A673 (cell line): ENCODE measurements around the gene SLC8A2. TPM values are rescaled to one million over a fixed set of nuclear protein-coding genes. Genes with fewer than 3 reads are reported as not detected.

Experiments
- BruUV-seq: library from RNA; stranded (reverse); fragments of 400-500 nt; replicated peaks from 2 replicates; lab custom pipeline; 2021; lab: Mats Ljungman, UMichigan
- CTCF ChIA-PET: fragments of 300-600 bp; sonication (Branson Sonifier 250); formaldehyde crosslinking; loops from one replicate; lab custom pipeline; 2022; ENCODE audit warnings: antibody characterized with exemption; lab: Charles Lee
- POLR2A ChIA-PET: fragments of 300-600 bp; sonication (Branson Sonifier 250); formaldehyde crosslinking; loops from one replicate; lab custom pipeline; 2022; ENCODE audit warnings: antibody characterized with exemption; ENCODE audit not compliant: low non-redundant PET; lab: Charles Lee
- DNase-seq: peaks from one replicate; pipeline ENCODE4 v3.0.0-alpha.2; 2015; ENCODE audit warnings: low spot score
- H3K27ac ChIP-seq: fragments of 200-600 bp; sonication (generic); 2 replicates; pipeline ENCODE4 v1.5.1; 2016; ENCODE audit warnings: mixed run types, low read depth, mild to moderate bottlenecking, mixed read lengths, antibody characterized with exemption, low read length; ENCODE audit not compliant: poor library complexity, severe bottlenecking
- H3K27me3 ChIP-seq: fragments of 200-600 bp; sonication (generic); replicated peaks from 2 replicates; pipeline ENCODE4 v1.6.1; 2017; ENCODE audit warnings: mixed run types, low read depth, mild to moderate bottlenecking, mixed read lengths, antibody characterized with exemption, low read length; ENCODE audit not compliant: insufficient read depth, poor library complexity
- H3K36me3 ChIP-seq: fragments of 200-600 bp; sonication (generic); 2 replicates; pipeline ENCODE4 v1.6.1; 2016; ENCODE audit warnings: mixed run types, mild to moderate bottlenecking, mixed read lengths, antibody characterized with exemption, low read length; ENCODE audit not compliant: insufficient read depth, poor library complexity, severe bottlenecking
- H3K4me1 ChIP-seq: fragments of 200-600 bp; sonication (generic); 2 replicates; pipeline ENCODE4 v1.6.1; 2017; ENCODE audit warnings: mixed run types, mild to moderate bottlenecking, mixed read lengths, antibody characterized with exemption, low read length; ENCODE audit not compliant: insufficient read depth, poor library complexity, severe bottlenecking
- H3K4me3 ChIP-seq: fragments of 200-600 bp; sonication (generic); 2 replicates; pipeline ENCODE4 v1.5.1; 2016; ENCODE audit warnings: low read depth, mixed run types, mild to moderate bottlenecking, mixed read lengths, low read length; ENCODE audit not compliant: poor library complexity, severe bottlenecking
- H3K9me3 ChIP-seq: fragments of 200-600 bp; sonication (generic); 2 replicates; pipeline ENCODE4 v1.6.1; 2016; ENCODE audit warnings: mixed run types, low read depth, mild to moderate bottlenecking, mixed read lengths, antibody characterized with exemption, low read length; ENCODE audit not compliant: poor library complexity, severe bottlenecking
- EZH2 ChIP-seq: fragments of 200-600 bp; sonication (generic); IDR thresholded peaks from 2 replicates; pipeline ENCODE4 v1.6.1; 2017; ENCODE audit warnings: borderline replicate concordance, low read depth, mild to moderate bottlenecking, mixed read lengths, antibody characterized with exemption, low read length; ENCODE audit not compliant: poor library complexity, severe bottlenecking
- intact Hi-C: fragments of 100-400 bp; cut with micrococcal nuclease; formaldehyde crosslinking; loops from one replicate; pipeline ENCODE4 v1.10.0; 2022; ENCODE audit not compliant: unreplicated experiment
- total RNA-seq: library from RNA; stranded (reverse); gene quantifications from 2 replicates; pipeline ENCODE4 v1.2.3, GENCODE V29; 2021
- TF ChIP-seq, protein P1 (sequence below): fragments of 300-800, 200-600 bp; sonication (generic); conservative IDR thresholded peaks from 2 replicates; pipeline ENCODE4 v1.5.1; 2017; ENCODE audit warnings: low read depth, mild to moderate bottlenecking, antibody characterized with exemption, low read length, moderate library complexity, mixed read lengths

Gene SLC8A2
- total RNA-seq, 1 experiment from 2014 or later, result 3.2 TPM

DNA sequence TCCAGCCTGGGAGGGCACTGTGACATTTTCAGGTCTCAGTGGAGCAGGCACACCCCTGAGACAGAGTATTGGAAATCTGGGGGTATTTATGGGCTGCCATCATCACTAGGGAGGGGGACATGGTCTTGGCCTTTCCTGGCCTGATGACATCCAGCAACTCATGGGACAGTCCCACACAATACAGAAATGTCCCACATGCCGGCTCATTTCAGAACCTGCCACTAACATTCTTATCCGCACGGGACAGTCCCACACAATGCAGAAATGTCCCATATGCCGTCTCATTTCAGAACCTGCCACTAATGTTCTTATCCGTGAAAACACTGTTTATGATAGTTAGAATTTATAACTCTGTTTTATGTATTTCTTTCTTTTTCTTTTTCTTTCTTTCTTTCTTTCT lies 9.8 kb downstream of the SLC8A2 start:
- no TSS peak for BruUV-seq
- Histone ChIP-seq H3K9me3 (no peaks in the 10 kb centered on the region), H3K36me3 (no peaks in the 10 kb centered on the region), H3K27ac (no peak overlapping the region), H3K4me3 (no peak overlapping the region), H3K4me1 (no peaks in the 10 kb centered on the region), H3K27me3 (no peaks in the 10 kb centered on the region)
- ChIA-PET POLR2A (no interaction called here), CTCF (no interaction called here)
- TF ChIP-seq, protein P1, sequence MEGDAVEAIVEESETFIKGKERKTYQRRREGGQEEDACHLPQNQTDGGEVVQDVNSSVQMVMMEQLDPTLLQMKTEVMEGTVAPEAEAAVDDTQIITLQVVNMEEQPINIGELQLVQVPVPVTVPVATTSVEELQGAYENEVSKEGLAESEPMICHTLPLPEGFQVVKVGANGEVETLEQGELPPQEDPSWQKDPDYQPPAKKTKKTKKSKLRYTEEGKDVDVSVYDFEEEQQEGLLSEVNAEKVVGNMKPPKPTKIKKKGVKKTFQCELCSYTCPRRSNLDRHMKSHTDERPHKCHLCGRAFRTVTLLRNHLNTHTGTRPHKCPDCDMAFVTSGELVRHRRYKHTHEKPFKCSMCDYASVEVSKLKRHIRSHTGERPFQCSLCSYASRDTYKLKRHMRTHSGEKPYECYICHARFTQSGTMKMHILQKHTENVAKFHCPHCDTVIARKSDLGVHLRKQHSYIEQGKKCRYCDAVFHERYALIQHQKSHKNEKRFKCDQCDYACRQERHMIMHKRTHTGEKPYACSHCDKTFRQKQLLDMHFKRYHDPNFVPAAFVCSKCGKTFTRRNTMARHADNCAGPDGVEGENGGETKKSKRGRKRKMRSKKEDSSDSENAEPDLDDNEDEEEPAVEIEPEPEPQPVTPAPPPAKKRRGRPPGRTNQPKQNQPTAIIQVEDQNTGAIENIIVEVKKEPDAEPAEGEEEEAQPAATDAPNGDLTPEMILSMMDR, result no peak
- no peak for TF ChIP-seq EZH2
- DNase-seq, result no peak
- intact Hi-C loops, result no loop called here

DNA sequence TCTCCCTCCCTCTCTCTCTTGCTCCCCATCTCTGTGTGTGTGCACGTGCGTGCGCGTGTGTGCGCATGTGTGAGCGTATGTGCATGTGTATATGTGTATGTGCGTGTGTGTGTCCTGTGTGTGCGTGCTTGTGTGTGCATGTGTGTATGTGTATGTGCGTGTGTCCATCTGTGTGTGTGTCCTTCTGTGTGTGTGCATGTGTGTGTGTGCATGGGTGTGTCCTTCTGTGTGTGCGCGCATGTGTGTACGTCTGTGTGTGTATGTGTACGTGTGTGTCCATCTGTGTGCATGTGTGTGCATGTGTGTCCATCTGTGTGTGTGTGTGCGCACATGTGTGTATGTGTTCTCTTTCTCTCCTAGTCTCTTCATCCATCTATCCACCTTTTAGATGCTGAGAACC lies 12.2 kb downstream of the SLC8A2 start:
- POLR2A ChIA-PET, result no interaction called here
- no peaks in the 10 kb centered on the region for H3K4me1 ChIP-seq
- intact Hi-C loops, result no loop called here
- H3K4me3 ChIP-seq, result no peak overlapping the region
- H3K9me3 ChIP-seq, result peaks cover 8% of the 10 kb centered on the region
- no peak for TF ChIP-seq EZH2
- TF ChIP-seq, protein P1, result no peak
- no peaks in the 10 kb centered on the region for H3K36me3 ChIP-seq
- CTCF ChIA-PET, result no interaction called here
- no peaks in the 10 kb centered on the region for H3K27me3 ChIP-seq
- DNase-seq, result no peak
- no peak overlapping the region for H3K27ac ChIP-seq
- BruUV-seq, result no TSS peak

DNA sequence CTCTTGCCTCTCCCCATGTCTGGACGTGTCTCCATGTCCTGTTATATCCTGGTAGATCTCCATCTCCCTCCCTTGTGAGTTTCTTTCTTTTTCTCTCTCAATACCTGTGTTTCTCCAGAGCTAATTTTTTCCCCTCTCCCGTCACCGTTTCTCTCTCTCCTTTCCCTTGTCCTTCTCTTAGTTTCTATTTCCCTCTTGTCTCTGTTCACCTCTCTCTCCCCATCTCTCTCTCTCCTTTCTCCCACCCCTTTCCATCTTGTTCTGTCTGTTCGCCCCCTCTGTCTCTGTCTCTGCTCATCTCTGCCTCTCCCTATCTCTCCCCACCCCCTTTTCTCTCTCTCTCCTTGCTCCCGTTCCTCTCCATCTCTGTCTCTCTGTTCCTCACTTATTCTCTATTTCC lies 13.0 kb downstream of the SLC8A2 start:
- Histone ChIP-seq H3K4me3 (no peak overlapping the region), H3K9me3 (peaks cover 8% of the 10 kb centered on the region), H3K27me3 (no peaks in the 10 kb centered on the region), H3K27ac (no peak overlapping the region), H3K36me3 (no peaks in the 10 kb centered on the region), H3K4me1 (no peaks in the 10 kb centered on the region)
- intact Hi-C loops, result no loop called here
- POLR2A ChIA-PET, result no interaction called here
- DNase-seq, result no peak
- CTCF ChIA-PET, result no interaction called here
- TF ChIP-seq, protein P1, result no peak
- no peak for TF ChIP-seq EZH2
- no TSS peak for BruUV-seq
